OCI-LY3 (cell line): Measurements from ENCODE around the gene DBI.

Source experiments
- H2AFZ ChIP-seq: fragments of 200-600, 300-600 bp; shearing (Covaris generic); 2 replicates; pipeline ENCODE4 v1.6.0; 2014; ENCODE audit warnings: antibody characterized with exemption, low read depth, low read length
- H3K27ac ChIP-seq: fragments of 200-600, 300-600 bp; sonication (generic); 2 replicates; pipeline ENCODE4 v1.5.1; 2014; ENCODE audit warnings: mild to moderate bottlenecking, low read length, moderate library complexity, mixed read lengths
- H3K27me3 ChIP-seq: fragments of 200-600, 300-600 bp; sonication (generic); 2 replicates; pipeline ENCODE4 v1.6.1; 2014; ENCODE audit warnings: low read depth, low read length, mixed read lengths
- H3K36me3 ChIP-seq: fragments of 200-600, 300-600 bp; sonication (generic); replicated peaks from 2 replicates; pipeline ENCODE3; 2014; ENCODE audit warnings: low read depth, low read length, mixed read lengths
- H3K4me1 ChIP-seq: fragments of 300-600, 200-600 bp; sonication (generic); 2 replicates; pipeline ENCODE4 v1.6.1; 2014; ENCODE audit warnings: low read length, mixed read lengths
- H3K4me2 ChIP-seq: fragments of 200-600, 300-600 bp; sonication (generic); 2 replicates; pipeline ENCODE4 v1.6.1; 2014; ENCODE audit warnings: low read length, mixed read lengths
- H3K4me3 ChIP-seq: fragments of 300-600, 200-600 bp; sonication (generic); 2 replicates; pipeline ENCODE4 v1.5.1; 2014; ENCODE audit warnings: antibody characterized with exemption, mild to moderate bottlenecking, low read length, moderate library complexity
- H3K79me2 ChIP-seq: fragments of 300-600, 200-600 bp; shearing (Covaris generic); 2 replicates; pipeline ENCODE4 v1.6.1; 2014; ENCODE audit warnings: mild to moderate bottlenecking, low read length, mixed read lengths
- H3K9ac ChIP-seq: fragments of 300-600, 200-600 bp; shearing (Covaris generic); 2 replicates; pipeline ENCODE4 v1.6.0; 2014; ENCODE audit warnings: mild to moderate bottlenecking, low read length, moderate library complexity
- H3K9me3 ChIP-seq: fragments of 200-600, 300-600 bp; shearing (Covaris generic); 2 replicates; pipeline ENCODE4 v1.6.1; 2014; ENCODE audit warnings: low read length, mixed read lengths; ENCODE audit not compliant: insufficient read depth
- H4K20me1 ChIP-seq: fragments of 200-600, 300-600 bp; sonication (generic); 2 replicates; pipeline ENCODE4 v1.6.1; 2016; ENCODE audit warnings: low read length, mixed read lengths; ENCODE audit not compliant: insufficient read depth
- CTCF ChIP-seq: fragments of 200-600, 300-600 bp; sonication (generic); IDR thresholded peaks from 2 replicates; pipeline ENCODE4 v1.5.1; 2014; ENCODE audit warnings: antibody characterized with exemption, low read length, low read depth
- EZH2phosphoT487 ChIP-seq: fragments of 200-600 bp; shearing (Covaris generic); IDR thresholded peaks from 2 replicates; pipeline ENCODE4 v1.6.1; 2018; ENCODE audit warnings: antibody characterized with exemption, mixed run types, low read depth

The DBI gene

GRCh38 chr2:119360423-119360966 is 6.3 kb upstream of the DBI start:
- no peaks in the 10 kb centered on the region for H4K20me1 ChIP-seq
- no peaks in the 10 kb centered on the region for H3K9me3 ChIP-seq
- H3K36me3 ChIP-seq = no peaks in the 10 kb centered on the region
- H3K4me2 ChIP-seq = no peak overlapping the region
- H3K4me1 ChIP-seq = peaks cover 15% of the 10 kb centered on the region
- no peaks in the 10 kb centered on the region for H3K27me3 ChIP-seq
- no peak overlapping the region for H3K4me3 ChIP-seq
- H3K79me2 ChIP-seq = peaks cover 13% of the 10 kb centered on the region
- no peak overlapping the region for H2AFZ ChIP-seq
- TF ChIP-seq CTCF = no peak
- no peak for TF ChIP-seq EZH2phosphoT487
- no peak overlapping the region for H3K9ac ChIP-seq
- no peak overlapping the region for H3K27ac ChIP-seq

GRCh38 chr2:119364798-119365197 is 2.0 kb upstream of the DBI start:
- no peaks in the 10 kb centered on the region for H3K27me3 ChIP-seq
- H3K4me3 ChIP-seq = 0 out of 2 replicates have a peak overlapping the region, but pooled peaks have one; percentile 89
- no peaks in the 10 kb centered on the region for H3K9me3 ChIP-seq
- TF ChIP-seq EZH2phosphoT487 (no peak), CTCF (no peak)
- peaks cover 47% of the 10 kb centered on the region for H3K79me2 ChIP-seq
- peaks cover 15% of the 10 kb centered on the region for H4K20me1 ChIP-seq
- H3K9ac ChIP-seq = no peak overlapping the region
- no peak overlapping the region for H2AFZ ChIP-seq
- H3K4me1 ChIP-seq = peaks cover 15% of the 10 kb centered on the region
- no peak overlapping the region for H3K27ac ChIP-seq
- peaks cover 15% of the 10 kb centered on the region for H3K36me3 ChIP-seq
- H3K4me2 ChIP-seq = peak overlapping the region; percentile 96

DNA sequence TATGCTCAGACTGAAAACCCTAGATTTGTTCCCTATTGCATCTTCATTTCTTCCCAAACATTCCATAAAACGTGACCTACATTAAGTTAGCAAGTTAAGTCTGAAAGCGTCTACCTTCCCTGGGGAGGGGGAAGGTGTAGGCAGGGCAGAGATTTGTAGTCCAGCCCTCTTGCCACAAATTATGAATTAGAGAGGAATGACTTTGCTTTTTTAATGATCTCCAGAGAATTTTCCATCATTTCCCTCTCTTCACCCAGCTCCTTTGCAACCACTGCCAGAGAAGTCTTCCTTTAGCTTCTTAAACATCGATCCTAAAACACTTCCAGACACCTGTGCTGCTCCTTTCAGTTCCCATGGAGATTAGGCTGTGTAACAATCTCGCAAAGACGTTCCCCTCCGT is 1.3 kb upstream of the DBI start:
- Histone ChIP-seq H3K4me2 (peak overlapping the region; percentile 96), H3K36me3 (peaks cover 20% of the 10 kb centered on the region), H3K27ac (no peak overlapping the region), H3K9me3 (no peaks in the 10 kb centered on the region), H3K9ac (peak overlapping the region; percentile 97), H3K27me3 (no peaks in the 10 kb centered on the region), H3K79me2 (peaks cover 47% of the 10 kb centered on the region), H3K4me3 (peak overlapping the region; percentile 89), H3K4me1 (peaks cover 15% of the 10 kb centered on the region), H4K20me1 (peaks cover 15% of the 10 kb centered on the region), H2AFZ (no peak overlapping the region)
- TF ChIP-seq EZH2phosphoT487 (no peak), CTCF (no peak)

- Histone ChIP-seq H3K36me3 (peaks cover 27% of the 10 kb centered on the region), H3K27me3 (no peaks in the 10 kb centered on the region), H3K79me2 (peaks cover 47% of the 10 kb centered on the region), H2AFZ (peak overlapping the region; percentile 91), H3K9ac (peak overlapping the region; percentile 97), H4K20me1 (peaks cover 15% of the 10 kb centered on the region), H3K4me1 (peaks cover 15% of the 10 kb centered on the region), H3K27ac (peak overlapping the region; percentile 59), H3K4me2 (peak overlapping the region; percentile 96), H3K4me3 (peak overlapping the region; percentile 89), H3K9me3 (no peaks in the 10 kb centered on the region)
- TF ChIP-seq EZH2phosphoT487 (no peak), CTCF (no peak)
These were observed 572 bp upstream of the DBI start for GRCh38 chr2:119366161-119366648.
